HepG2 (cell line): Measurements from ENCODE around the gene DAAM2. TPM values are rescaled to one million over a fixed set of nuclear protein-coding genes. Genes with fewer than 3 reads are reported as not detected.

ENCODE experiments used
- ATAC-seq: fragments of 200-7000 bp; cut with Tn5 transposase; 3 replicates; pipeline ENCODE4 v1.9.1; 2020; ENCODE audit warnings: mild to moderate bottlenecking, moderate library complexity
- BruUV-seq: library from RNA; stranded (reverse); fragments of 400-500 nt; replicated peaks from 2 replicates; lab custom pipeline; 2021; lab: Mats Ljungman, UMichigan
- CTCF ChIA-PET: fragments of 300-600 bp; formaldehyde crosslinking; extraction: SDS; loops from one replicate; lab custom pipeline; 2021; ENCODE audit warnings: low total read pairs, inconsistent platforms, low intra/inter-chr PET ratio; lab: Yijun Ruan, JAX
- POLR2A ChIA-PET: fragments of 350-600 bp; sonication (Branson Sonifier 250); formaldehyde crosslinking; loops from one replicate; lab custom pipeline; 2020; ENCODE audit warnings: antibody characterized with exemption, inconsistent platforms; lab: Yijun Ruan, JAX
- DNase-seq: peaks from one replicate; pipeline ENCODE4 v3.0.0-alpha.2; 2015; ENCODE audit warnings: low spot score
- FAIRE-seq: peaks from 3 replicates; lab custom pipeline; 2011; peaks lifted over from hg19 to GRCh38; lab: Jason Lieb, UNC
- H2AFZ ChIP-seq: one replicate; pipeline ENCODE4 v1.6.1; 2011; ENCODE audit warnings: low read length, inconsistent platforms
- H3K27ac ChIP-seq: fragments of 300-600 bp; 3 replicates; pipeline ENCODE4 v1.8.0; 2011; ENCODE audit warnings: mixed run types, mild to moderate bottlenecking, mixed read lengths, low read length, inconsistent platforms; ENCODE audit not compliant: insufficient read depth; ENCODE audit errors: extremely low read length
- H3K27me3 ChIP-seq, 2 experiments: fragments of 200-600 bp in 1 of 2; 2 replicates in 1 of 2; 3 replicates in 1 of 2; pipeline versions ENCODE4 v1.6.0 to v1.8.0; 2011; ENCODE audit warnings: low read length in 2 of 2, mild to moderate bottlenecking in 2 of 2, moderate library complexity in 2 of 2, inconsistent platforms in 1 of 2; ENCODE audit not compliant: insufficient read depth in 2 of 2, control insufficient read depth in 1 of 2
- H3K36me3 ChIP-seq, 2 experiments: fragments of 200-600 bp in 1 of 2; replicated peaks in 1 of 2; 2 replicates in 1 of 2; 3 replicates in 1 of 2; pipeline versions ENCODE4 v1.5.1 to v1.8.0; 2011; ENCODE audit warnings: low read length in 2 of 2, inconsistent platforms in 1 of 2; ENCODE audit not compliant: insufficient read depth in 2 of 2, control insufficient read depth in 1 of 2
- H3K4me1 ChIP-seq: 2 replicates; pipeline ENCODE4 v1.5.1; 2012; ENCODE audit warnings: low read length, inconsistent platforms; ENCODE audit not compliant: insufficient read depth
- H3K4me2 ChIP-seq: 2 replicates; pipeline ENCODE4 v1.6.0; 2011; ENCODE audit warnings: low read depth, low read length, inconsistent platforms
- H3K4me3 ChIP-seq, 3 experiments: fragments of 200-600 bp in 1 of 3; sonication (generic), shearing (Covaris generic) in 1 of 3; replicated peaks in 1 of 3; 2 replicates each; pipeline ENCODE4 v1.5.1; 2011 to 2016; ENCODE audit warnings: low read length in 3 of 3, inconsistent platforms in 2 of 3, low read depth in 2 of 3, mild to moderate bottlenecking in 2 of 3, control low read depth in 1 of 3, mixed read lengths in 1 of 3; ENCODE audit not compliant: insufficient read depth in 1 of 3
- H3K79me2 ChIP-seq: one replicate; pipeline ENCODE4 v1.6.1; 2011; ENCODE audit warnings: low read length, inconsistent platforms; ENCODE audit not compliant: insufficient read depth
- H3K9ac ChIP-seq: 2 replicates; pipeline ENCODE4 v1.6.0; 2011; ENCODE audit warnings: mild to moderate bottlenecking, low read depth, low read length, inconsistent platforms; ENCODE audit not compliant: insufficient read depth
- H3K9me3 ChIP-seq: 2 replicates; pipeline ENCODE4 v1.5.1; 2012; ENCODE audit warnings: mild to moderate bottlenecking, low read length
- H4K20me1 ChIP-seq: 2 replicates; pipeline ENCODE4 v1.6.0; 2011; ENCODE audit warnings: inconsistent platforms, mild to moderate bottlenecking, low read length, moderate library complexity; ENCODE audit not compliant: insufficient read depth
- CEBPB ChIP-seq: IDR thresholded peaks from 2 replicates; pipeline ENCODE4 v1.6.1; 2011; ENCODE audit warnings: low read depth, low read length, improper control_type of control experiment, borderline replicate concordance
- EHMT2 ChIP-seq: fragments of 200-600 bp; sonication (generic); IDR thresholded peaks from 2 replicates; pipeline ENCODE4 v1.7.0; 2017; ENCODE audit warnings: antibody characterized with exemption, low read depth, low read length, borderline replicate concordance
- GABPB1 ChIP-seq: IDR thresholded peaks from 2 replicates; pipeline ENCODE4 v1.6.1; 2016; ENCODE audit warnings: mild to moderate bottlenecking, missing genetic modification reagents, moderate library complexity, missing compliant biosample characterization
- ONECUT2 ChIP-seq: sonication (generic); formaldehyde crosslinking; IDR thresholded peaks from 2 replicates; pipeline ENCODE4 v1.4.0; 2020; ENCODE audit warnings: missing genetic modification reagents
- TEAD3 ChIP-seq: optimal IDR thresholded peaks from 2 replicates; pipeline ENCODE3; 2016; ENCODE audit warnings: borderline replicate concordance
- ZBTB46 ChIP-seq: sonication (generic); formaldehyde crosslinking; IDR thresholded peaks from 2 replicates; pipeline ENCODE4 v1.4.0; 2020; ENCODE audit warnings: mild to moderate bottlenecking, missing genetic modification reagents, borderline replicate concordance
- ZNF709 ChIP-seq: sonication (generic); formaldehyde crosslinking; IDR thresholded peaks from 2 replicates; pipeline ENCODE4 v1.5.0; 2020; ENCODE audit warnings: mild to moderate bottlenecking, missing genetic modification reagents
- ZNF770 ChIP-seq: sonication (generic); formaldehyde crosslinking; IDR thresholded peaks from 2 replicates; pipeline ENCODE4 v1.5.0; 2020; ENCODE audit warnings: mild to moderate bottlenecking, missing genetic modification reagents
- ZNF782 ChIP-seq: sonication (generic); formaldehyde crosslinking; IDR thresholded peaks from 2 replicates; pipeline ENCODE4 v1.4.0; 2020; ENCODE audit warnings: missing genetic modification reagents, mild to moderate bottlenecking, borderline replicate concordance
- in situ Hi-C: cut with HindIII; loops from 2 replicates; pipeline ENCODE4 v1.10.0; 2017; ENCODE audit warnings: low pct_unique_long_range_greater_than_20kb; ENCODE audit not compliant: extremely low pct_ligation_motif_present
- intact Hi-C: fragments of 100-400 bp; cut with micrococcal nuclease; formaldehyde crosslinking; loops from one replicate; pipeline ENCODE4 v1.10.0; 2022; ENCODE audit not compliant: unreplicated experiment
- polyA plus RNA-seq, 8 experiments: library from polyadenylated mRNA; depleted of rRNA in 3 of 8; stranded (reverse) in 7 of 8; unstranded in 1 of 8; fragments of >200 nt; fragmentation: Illumina TruSeq in 4 of 8; extraction: Trizol in 4 of 8; gene quantifications; 2 replicates each; pipeline versions ENCODE4 v1.2.1 to v1.2.3, GENCODE V29; 2011 to 2016; ENCODE audit warnings: low read depth in 4 of 8, missing spikeins in 1 of 8, mixed read lengths in 1 of 8; ENCODE audit not compliant: insufficient read depth in 1 of 8
- total RNA-seq, 5 experiments: library from RNA; depleted of rRNA; stranded (reverse); fragments of >200 nt; fragmentation: Illumina TruSeq; extraction: Trizol; gene quantifications; 2 replicates each; pipeline ENCODE4 v1.2.3, GENCODE V29; 2016; ENCODE audit warnings: low read depth in 1 of 5

DAAM2 gene
- total and polyA plus RNA-seq, 2 of the 13 experiments (the other 11 are each of a cell fraction or from before 2014, with no cell fraction given), result 0.01 TPM; not detected in 1

GRCh38 chr6:39950125-39950720, 158.0 kb downstream of the DAAM2 start:
- ATAC-seq, result no peak
- no peak overlapping the region for H3K9ac ChIP-seq
- in situ Hi-C loops (no loop called here), intact Hi-C loops (no loop called here)
- H3K27me3 ChIP-seq, result no peaks in the 10 kb centered on the region
- CTCF ChIA-PET, result no interaction called here
- no peak overlapping the region for H3K4me2 ChIP-seq
- POLR2A ChIA-PET, result no interaction called here
- BruUV-seq, result no TSS peak
- H3K4me1 ChIP-seq, result peaks cover 35% of the 10 kb centered on the region
- TF ChIP-seq GABPB1 (CRISPR knock-in tag) (no peak), ZNF709 (CRISPR knock-in tag) (no peak), CEBPB (no peak), ONECUT2 (CRISPR knock-in tag) (no peak), ZNF782 (CRISPR knock-in tag) (no peak), TEAD3 (CRISPR knock-in tag) (no peak), ZBTB46 (CRISPR knock-in tag) (no peak), EHMT2 (no peak), ZNF770 (no peak)
- no peak for FAIRE-seq
- no peaks in the 10 kb centered on the region for H3K36me3 ChIP-seq
- no peak overlapping the region for H3K27ac ChIP-seq
- H2AFZ ChIP-seq, result no peak overlapping the region
- H3K79me2 ChIP-seq, result no peaks in the 10 kb centered on the region
- H3K4me3 ChIP-seq, result no peak overlapping the region
- H3K9me3 ChIP-seq, result no peaks in the 10 kb centered on the region
- no peaks in the 10 kb centered on the region for H4K20me1 ChIP-seq
- DNase-seq, result no peak
